Measurements from ENCODE around the gene CXCR2.

- no peak for TF ChIP-seq ZNF274 (IDR thresholded peaks at IDR 0.05; ENCODE audit: low read depth, low read length)
- no peak for TF ChIP-seq SUZ12 (IDR thresholded peaks at IDR 0.05; ENCODE audit: extremely low read depth, insufficient read depth, insufficient read length)
Observed at GRCh38 chr2:218152172-218152571, 26.3 kb downstream of the CXCR2 start.

Measured in NT2/D1 (cell line).